H9 (cell line): ENCODE measurements around the gene DCTN1. TPM values are rescaled to one million over a fixed set of nuclear protein-coding genes. Genes with fewer than 3 reads are reported as not detected.

ENCODE experiments used
- DNase-seq: peaks from one replicate; pipeline ENCODE4 v3.0.0-alpha.2; 2017
- H2AFZ ChIP-seq: one replicate; pipeline ENCODE4 v1.6.1; 2013; ENCODE audit warnings: mild to moderate bottlenecking, low read length, control low read depth, moderate library complexity
- H2AK5ac ChIP-seq: 2 replicates; pipeline ENCODE4 v1.6.1; 2013; ENCODE audit warnings: low read length, control low read depth, mixed read lengths; ENCODE audit not compliant: insufficient read length
- H2BK120ac ChIP-seq: one replicate; pipeline ENCODE4 v1.6.1; 2013; ENCODE audit warnings: low read depth, mild to moderate bottlenecking, low read length, control low read depth, inconsistent platforms; ENCODE audit not compliant: poor library complexity, severe bottlenecking
- H2BK12ac ChIP-seq: 2 replicates; pipeline ENCODE4 v1.6.1; 2013; ENCODE audit warnings: low read length, control low read depth, mixed read lengths, low read depth; ENCODE audit not compliant: insufficient read length
- H2BK15ac ChIP-seq: 2 replicates; pipeline ENCODE4 v1.6.1; 2013; ENCODE audit warnings: low read depth, low read length, control low read depth
- H2BK20ac ChIP-seq: one replicate; pipeline ENCODE4 v1.6.1; 2013; ENCODE audit warnings: low read depth, mild to moderate bottlenecking, low read length, control low read depth, inconsistent platforms; ENCODE audit not compliant: poor library complexity, severe bottlenecking
- H2BK5ac ChIP-seq: 2 replicates; pipeline ENCODE4 v1.6.1; 2013; ENCODE audit warnings: low read length, control low read depth, mixed read lengths; ENCODE audit not compliant: insufficient read length
- H3K14ac ChIP-seq: 2 replicates; pipeline ENCODE4 v1.6.1; 2013; ENCODE audit warnings: low read length, control low read depth; ENCODE audit not compliant: insufficient read depth
- H3K18ac ChIP-seq: 2 replicates; pipeline ENCODE4 v1.6.1; 2013; ENCODE audit warnings: low read depth, mild to moderate bottlenecking, mixed read lengths, low read length, control low read depth; ENCODE audit not compliant: insufficient read length
- H3K23ac ChIP-seq: 2 replicates; pipeline ENCODE4 v1.6.1; 2013; ENCODE audit warnings: low read length, control low read depth, mixed read lengths, low read depth; ENCODE audit not compliant: insufficient read length
- H3K23me2 ChIP-seq: 2 replicates; pipeline ENCODE4 v1.6.1; 2013; ENCODE audit warnings: low read depth, mild to moderate bottlenecking, mixed read lengths, low read length, control low read depth; ENCODE audit not compliant: insufficient read length, poor library complexity, severe bottlenecking
- H3K27ac ChIP-seq: 2 replicates; pipeline ENCODE4 v1.5.1; 2013; ENCODE audit warnings: low read length, control low read depth, mixed read lengths, low read depth; ENCODE audit not compliant: insufficient read length
- H3K27me3 ChIP-seq: 2 replicates; pipeline ENCODE4 v1.6.1; 2013; ENCODE audit warnings: low read length, control low read depth, inconsistent platforms; ENCODE audit not compliant: insufficient read depth
- H3K4ac ChIP-seq: 2 replicates; pipeline ENCODE4 v1.6.1; 2013; ENCODE audit warnings: low read depth, mild to moderate bottlenecking, control low read depth, inconsistent platforms, low read length, moderate library complexity
- H3K4me1 ChIP-seq: 2 replicates; pipeline ENCODE4 v1.6.1; 2013; ENCODE audit warnings: low read length, control low read depth, inconsistent platforms; ENCODE audit not compliant: insufficient read depth
- H3K4me2 ChIP-seq: 2 replicates; pipeline ENCODE4 v1.6.1; 2013; ENCODE audit warnings: low read length, control low read depth, mixed read lengths; ENCODE audit not compliant: insufficient read length, insufficient read depth
- H3K56ac ChIP-seq: 2 replicates; pipeline ENCODE4 v1.6.1; 2013; ENCODE audit warnings: low read depth, mild to moderate bottlenecking, mixed read lengths, low read length, control low read depth; ENCODE audit not compliant: insufficient read length
- H3K79me1 ChIP-seq: 2 replicates; pipeline ENCODE4 v1.6.1; 2013; ENCODE audit warnings: low read depth, mild to moderate bottlenecking, moderate library complexity, low read length, control low read depth, inconsistent platforms; ENCODE audit not compliant: insufficient read depth, poor library complexity, severe bottlenecking
- H3K79me2 ChIP-seq: 2 replicates; pipeline ENCODE4 v1.6.1; 2013; ENCODE audit warnings: low read length, control low read depth, inconsistent platforms; ENCODE audit not compliant: insufficient read depth
- H3K9ac ChIP-seq: 2 replicates; pipeline ENCODE4 v1.6.1; 2013; ENCODE audit warnings: low read length, control low read depth, mixed read lengths; ENCODE audit not compliant: insufficient read length; ENCODE audit errors: extremely low read depth
- H3K9me3 ChIP-seq: one replicate; pipeline ENCODE4 v1.6.1; 2013; ENCODE audit warnings: low read depth, low read length, inconsistent platforms; ENCODE audit not compliant: control insufficient read depth
- H3T11ph ChIP-seq: one replicate; pipeline ENCODE4 v1.6.1; 2013; ENCODE audit warnings: mild to moderate bottlenecking, low read length, control low read depth, inconsistent platforms
- H4K20me1 ChIP-seq: one replicate; pipeline ENCODE4 v1.6.1; 2013; ENCODE audit not compliant: control insufficient read depth, insufficient read length, insufficient read depth
- H4K5ac ChIP-seq: 2 replicates; pipeline ENCODE4 v1.6.1; 2013; ENCODE audit warnings: low read depth, mild to moderate bottlenecking, mixed read lengths, low read length, control low read depth; ENCODE audit not compliant: insufficient read length
- H4K8ac ChIP-seq: replicated peaks from 2 replicates; pipeline ENCODE4 v1.6.1; 2013; ENCODE audit warnings: low read length, control low read depth, mixed read lengths, low read depth; ENCODE audit not compliant: insufficient read length
- H4K91ac ChIP-seq: 2 replicates; pipeline ENCODE4 v1.6.1; 2013; ENCODE audit warnings: low read depth, mild to moderate bottlenecking, moderate library complexity, mixed read lengths, low read length, control low read depth; ENCODE audit not compliant: insufficient read length
- H3K27ac Mint-ChIP-seq, 3 experiments: 2 replicates in 2 of 3; 3 replicates in 1 of 3; pipeline ENCODE4 v1.8.0; 2020 to 2021; ENCODE audit warnings: mixed read lengths in 3 of 3, mild to moderate bottlenecking in 1 of 3, moderate library complexity in 1 of 3
- H3K27me3 Mint-ChIP-seq: 2 replicates; pipeline ENCODE4 v1.8.0; 2021; ENCODE audit warnings: low read depth, mild to moderate bottlenecking, moderate library complexity, mixed read lengths
- H3K36me3 Mint-ChIP-seq, 3 experiments: 2 replicates in 2 of 3; 3 replicates in 1 of 3; pipeline ENCODE4 v1.8.0; 2020 to 2021; ENCODE audit warnings: low read depth in 3 of 3, mixed read lengths in 3 of 3; ENCODE audit not compliant: insufficient read depth in 1 of 3
- H3K4me1 Mint-ChIP-seq, 2 experiments: 2 replicates each; pipeline ENCODE4 v1.8.0; 2020; ENCODE audit warnings: mixed read lengths in 2 of 2
- H3K4me3 Mint-ChIP-seq, 2 experiments: 2 replicates in 1 of 2; 3 replicates in 1 of 2; pipeline ENCODE4 v1.8.0; 2020 to 2021; ENCODE audit warnings: mild to moderate bottlenecking in 2 of 2, mixed read lengths in 2 of 2, moderate library complexity in 1 of 2
- H3K9me3 Mint-ChIP-seq, 2 experiments: 2 replicates in 1 of 2; 3 replicates in 1 of 2; pipeline ENCODE4 v1.8.0; 2020; ENCODE audit warnings: mild to moderate bottlenecking in 2 of 2, mixed read lengths in 2 of 2, moderate library complexity in 1 of 2
- CTCF ChIP-seq: fragments of 200-600 bp; sonication (generic); conservative IDR thresholded peaks from 3 replicates; pipeline ENCODE4 v1.8.0; 2021; ENCODE audit warnings: antibody characterized with exemption, mild to moderate bottlenecking
- WGBS: extraction: QIAGEN DNeasy Blood & Tissue Kit; methylation state at CpG from one replicate; pipeline ENCODE4 v1.1.7; 2013; ENCODE audit warnings: missing lambda C conversion rate, low lambda C conversion rate, mixed read lengths; ENCODE audit not compliant: insufficient read length; ENCODE audit errors: extremely low coverage; 5-methylcytosine and 5-hydroxymethylcytosine counted together
- total RNA-seq: library from RNA; stranded (reverse); gene quantifications from 2 replicates; pipeline ENCODE4 v1.2.1, GENCODE V29; 2021

DCTN1 gene
- total RNA-seq, 1 experiment from 2014 or later = 141 TPM

GRCh38 chr2:74416778-74417177 lies 36.7 kb upstream of the DCTN1 start:
- no peak overlapping the region for H4K91ac ChIP-seq
- no peak overlapping the region for H3K9ac ChIP-seq
- H3K27me3 ChIP-seq = no peaks in the 10 kb centered on the region
- H3K4me2 ChIP-seq = no peak overlapping the region
- H3K9me3 ChIP-seq = no peaks in the 10 kb centered on the region
- H3K79me2 ChIP-seq = no peaks in the 10 kb centered on the region
- Mint-ChIP-seq H3K4me1 (peaks cover 0 to 17% of the 10 kb centered on the region in 2 experiments; a peak in 2 of 4 replicates), H3K27ac (no peak overlapping the region), H3K4me3 (no peak overlapping the region), H3K27me3 (peaks cover 28% of the 10 kb centered on the region), H3K9me3 (no peaks in the 10 kb centered on the region; a peak in 1 of 5 replicates), H3K36me3 (no peaks in the 10 kb centered on the region; a peak in 1 of 7 replicates)
- no peak overlapping the region for H4K8ac ChIP-seq
- no peak for DNase-seq
- no peak overlapping the region for H2BK15ac ChIP-seq
- no peak overlapping the region for H3K56ac ChIP-seq
- no peak overlapping the region for H4K5ac ChIP-seq
- no CpG with 5 or more reads among the region's 3 CpGs for WGBS
- peaks cover 5% of the 10 kb centered on the region for H3K23me2 ChIP-seq
- no peaks in the 10 kb centered on the region for H4K20me1 ChIP-seq
- no peaks in the 10 kb centered on the region for H3K79me1 ChIP-seq
- H2BK12ac ChIP-seq = no peak overlapping the region
- no peak overlapping the region for H3K23ac ChIP-seq
- no peak overlapping the region for H2BK5ac ChIP-seq
- H3K4me1 ChIP-seq = no peaks in the 10 kb centered on the region
- no peak overlapping the region for H3T11ph ChIP-seq
- H3K18ac ChIP-seq = no peak overlapping the region
- no peak overlapping the region for H3K14ac ChIP-seq
- H2BK120ac ChIP-seq = no peak overlapping the region
- H2AK5ac ChIP-seq = no peak overlapping the region
- no peak overlapping the region for H2AFZ ChIP-seq
- no peak overlapping the region for H3K4ac ChIP-seq
- TF ChIP-seq CTCF = no peak
- H2BK20ac ChIP-seq = no peak overlapping the region
- H3K27ac ChIP-seq = no peak overlapping the region
